ENCODE results near the gene TSPAN2. TPM values are rescaled to one million over a fixed set of nuclear protein-coding genes. Genes with fewer than 3 reads are reported as not detected.

The TSPAN2 gene
- total RNA-seq, 4 donors from 2014 or later = 3.0 to 6.6 (median 4.6) TPM

DNA sequence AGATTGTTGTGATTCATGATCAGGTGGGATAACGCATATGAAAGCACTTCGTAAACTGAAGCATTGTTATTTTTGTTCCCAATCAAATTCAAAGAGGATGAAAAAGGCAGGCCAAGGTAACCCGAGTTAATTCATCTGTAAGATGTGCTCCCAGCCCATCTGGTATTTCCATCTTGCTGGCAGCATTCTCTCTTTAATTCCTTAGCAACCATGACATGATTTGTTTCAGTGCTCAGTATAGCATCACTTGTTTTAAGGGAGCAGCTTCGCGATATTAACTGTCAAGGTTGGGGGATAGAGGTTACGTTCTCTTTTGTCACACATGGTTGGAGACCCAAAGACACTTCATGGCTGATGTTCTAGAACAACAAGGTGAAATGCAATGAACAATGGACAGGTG is 6.4 kb downstream of the TSPAN2 start:
- intact Hi-C loops (cut with DNase I) = no loop called here
- WGBS, 2 donors = 53 to 56% methylated on average over 6 of the region's 6 CpGs
- H3K4me3 ChIP-seq (replicated peaks in 1 of 3) = no peak overlapping the region
- DNase-seq = no peak
- no peaks in the 10 kb centered on the region for H3K36me3 ChIP-seq
- no peak for TF ChIP-seq POLR2A (IDR thresholded peaks at IDR 0.05)
- TF ChIP-seq, protein P1, sequence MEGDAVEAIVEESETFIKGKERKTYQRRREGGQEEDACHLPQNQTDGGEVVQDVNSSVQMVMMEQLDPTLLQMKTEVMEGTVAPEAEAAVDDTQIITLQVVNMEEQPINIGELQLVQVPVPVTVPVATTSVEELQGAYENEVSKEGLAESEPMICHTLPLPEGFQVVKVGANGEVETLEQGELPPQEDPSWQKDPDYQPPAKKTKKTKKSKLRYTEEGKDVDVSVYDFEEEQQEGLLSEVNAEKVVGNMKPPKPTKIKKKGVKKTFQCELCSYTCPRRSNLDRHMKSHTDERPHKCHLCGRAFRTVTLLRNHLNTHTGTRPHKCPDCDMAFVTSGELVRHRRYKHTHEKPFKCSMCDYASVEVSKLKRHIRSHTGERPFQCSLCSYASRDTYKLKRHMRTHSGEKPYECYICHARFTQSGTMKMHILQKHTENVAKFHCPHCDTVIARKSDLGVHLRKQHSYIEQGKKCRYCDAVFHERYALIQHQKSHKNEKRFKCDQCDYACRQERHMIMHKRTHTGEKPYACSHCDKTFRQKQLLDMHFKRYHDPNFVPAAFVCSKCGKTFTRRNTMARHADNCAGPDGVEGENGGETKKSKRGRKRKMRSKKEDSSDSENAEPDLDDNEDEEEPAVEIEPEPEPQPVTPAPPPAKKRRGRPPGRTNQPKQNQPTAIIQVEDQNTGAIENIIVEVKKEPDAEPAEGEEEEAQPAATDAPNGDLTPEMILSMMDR (IDR thresholded peaks at IDR 0.05) = no peak
- H3K27me3 ChIP-seq = no peaks in the 10 kb centered on the region
- no peak overlapping the region for H3K27ac ChIP-seq
- H3K4me1 ChIP-seq = no peaks in the 10 kb centered on the region
- no peaks in the 10 kb centered on the region for H3K9me3 ChIP-seq

DNA sequence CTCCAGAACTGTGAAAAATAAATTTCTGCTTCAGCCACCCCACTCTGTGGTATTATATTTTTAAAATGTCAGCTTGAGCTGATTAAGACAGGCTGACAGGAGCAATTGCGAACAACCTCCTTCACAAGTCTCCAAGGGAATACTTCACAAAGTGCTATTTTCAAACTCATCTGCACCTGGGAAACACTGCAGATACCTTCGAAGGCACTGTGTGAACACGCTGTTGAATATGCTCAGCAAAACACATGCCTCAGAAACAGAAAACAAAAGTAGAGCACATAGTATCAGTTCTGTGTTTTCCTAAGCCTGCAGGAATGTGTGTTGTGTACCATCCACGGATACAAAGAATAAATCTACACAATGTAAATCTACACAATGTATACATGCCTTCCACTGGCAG is 10.6 kb downstream of the TSPAN2 start:
- H3K27ac ChIP-seq = no peak overlapping the region
- no peaks in the 10 kb centered on the region for H3K4me1 ChIP-seq
- DNase-seq = no peak
- H3K36me3 ChIP-seq = no peaks in the 10 kb centered on the region
- no peaks in the 10 kb centered on the region for H3K27me3 ChIP-seq
- no peak for TF ChIP-seq POLR2A (IDR thresholded peaks at IDR 0.05)
- TF ChIP-seq, protein P1 (IDR thresholded peaks at IDR 0.05) = no peak
- intact Hi-C loops (cut with DNase I) = no loop called here
- H3K4me3 ChIP-seq (replicated peaks in 1 of 3) = no peak overlapping the region
- H3K9me3 ChIP-seq = no peaks in the 10 kb centered on the region
- 92% methylated on average over 4 of the region's 4 CpGs for WGBS, 2 donors

- no peak for DNase-seq
- 96 to 100% methylated on average over 1 of the region's 1 CpG for WGBS, 2 donors
- Histone ChIP-seq H3K27ac (no peak overlapping the region), H3K4me1 (no peaks in the 10 kb centered on the region), H3K4me3 (replicated peaks in 1 of 3) (no peak overlapping the region), H3K9me3 (no peaks in the 10 kb centered on the region), H3K36me3 (no peaks in the 10 kb centered on the region), H3K27me3 (no peaks in the 10 kb centered on the region)
- intact Hi-C loops (cut with DNase I) = no loop called here
- TF ChIP-seq, protein P1 (IDR thresholded peaks at IDR 0.05) = no peak
- no peak for TF ChIP-seq POLR2A (IDR thresholded peaks at IDR 0.05)
These were observed 11.3 kb downstream of the TSPAN2 start for GRCh38 chr1:115077984-115078330.

DNA sequence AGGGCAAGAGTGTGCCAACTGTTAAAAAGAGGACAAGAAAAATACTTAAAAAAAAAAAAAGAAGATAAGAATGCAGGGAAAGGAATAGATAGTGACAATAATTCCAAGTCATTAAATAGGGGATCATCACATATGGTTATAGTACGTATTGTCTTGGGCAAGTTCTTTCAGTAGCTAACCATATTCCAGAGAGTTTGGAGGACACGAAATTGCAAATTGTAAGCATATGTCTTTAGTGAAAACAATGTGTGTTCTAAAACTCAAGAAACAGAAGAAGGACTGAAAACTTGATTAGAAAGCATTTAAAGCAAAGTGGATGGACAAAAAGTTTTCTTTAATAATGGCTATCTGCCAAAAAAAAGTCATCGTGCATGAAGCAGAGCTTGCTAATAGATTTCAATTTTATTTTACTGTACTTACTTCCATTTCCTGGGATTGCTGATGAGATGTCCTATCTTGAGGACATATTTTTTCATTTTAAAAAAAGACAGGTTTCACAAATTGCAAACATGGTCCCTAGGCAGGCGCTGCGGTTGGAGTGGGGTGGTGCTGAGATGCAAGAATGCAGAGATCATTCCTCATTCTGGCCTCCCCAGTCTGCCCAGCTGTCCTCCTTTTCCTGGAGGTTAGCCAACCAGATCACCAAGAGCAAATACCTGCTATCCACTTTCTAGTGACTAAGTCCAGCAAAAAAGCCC is 11.9 kb downstream of the TSPAN2 start:
- Histone ChIP-seq H3K27ac (no peak overlapping the region), H3K4me1 (no peaks in the 10 kb centered on the region), H3K9me3 (no peaks in the 10 kb centered on the region), H3K4me3 (replicated peaks in 1 of 3) (no peak overlapping the region), H3K27me3 (no peaks in the 10 kb centered on the region), H3K36me3 (no peaks in the 10 kb centered on the region)
- WGBS, 2 donors = 62 to 64% methylated on average over 5 of the region's 5 CpGs
- intact Hi-C loops (cut with DNase I) = no loop called here
- TF ChIP-seq, protein P1 (IDR thresholded peaks at IDR 0.05) = no peak
- TF ChIP-seq POLR2A (IDR thresholded peaks at IDR 0.05) = no peak
- DNase-seq = no peak

DNA sequence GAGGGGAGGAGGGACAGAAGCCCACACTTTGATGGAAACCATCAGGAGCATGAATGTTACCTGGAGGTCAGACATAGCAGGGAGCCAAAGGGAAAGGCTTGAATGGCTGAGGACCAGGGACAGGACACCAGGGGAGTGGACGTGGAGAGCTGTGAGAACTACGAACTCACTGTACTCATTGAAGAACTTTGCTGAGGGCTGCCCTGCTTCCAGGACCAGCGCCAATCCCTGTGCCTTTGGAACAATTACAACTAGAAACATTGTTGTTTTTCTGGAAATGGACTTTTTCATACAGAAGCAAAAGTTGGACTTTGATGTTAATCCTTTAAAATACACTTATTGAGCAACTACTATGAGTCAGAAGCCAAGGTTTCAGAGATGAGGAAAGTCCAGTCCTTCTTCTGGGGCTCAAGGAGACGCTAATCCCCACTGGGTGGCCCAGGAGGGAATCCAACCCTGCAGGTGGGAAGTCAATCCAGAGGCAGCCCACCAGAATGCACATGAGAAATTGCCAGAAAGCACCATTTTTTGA is 12.9 kb downstream of the TSPAN2 start:
- no peak for DNase-seq
- Histone ChIP-seq H3K27ac (no peak overlapping the region), H3K4me3 (replicated peaks in 1 of 3) (no peak overlapping the region), H3K27me3 (no peaks in the 10 kb centered on the region), H3K9me3 (no peaks in the 10 kb centered on the region), H3K36me3 (no peaks in the 10 kb centered on the region), H3K4me1 (no peaks in the 10 kb centered on the region)
- TF ChIP-seq POLR2A (IDR thresholded peaks at IDR 0.05) = no peak
- TF ChIP-seq, protein P1 (IDR thresholded peaks at IDR 0.05) = no peak
- 75 to 80% methylated on average over 4 of the region's 4 CpGs for WGBS, 2 donors
- intact Hi-C loops (cut with DNase I) = no loop called here
